H9 (cell line): ENCODE results near the gene NUFIP2. TPM values are rescaled to one million over a fixed set of nuclear protein-coding genes. Genes with fewer than 3 reads are reported as not detected.

ENCODE experiments used
- DNase-seq: peaks from one replicate; pipeline ENCODE4 v3.0.0-alpha.2; 2017
- H2AFZ ChIP-seq: one replicate; pipeline ENCODE4 v1.6.1; 2013; ENCODE audit warnings: mild to moderate bottlenecking, low read length, control low read depth, moderate library complexity
- H2AK5ac ChIP-seq: 2 replicates; pipeline ENCODE4 v1.6.1; 2013; ENCODE audit warnings: low read length, control low read depth, mixed read lengths; ENCODE audit not compliant: insufficient read length
- H2BK120ac ChIP-seq: one replicate; pipeline ENCODE4 v1.6.1; 2013; ENCODE audit warnings: low read depth, mild to moderate bottlenecking, low read length, control low read depth, inconsistent platforms; ENCODE audit not compliant: poor library complexity, severe bottlenecking
- H2BK12ac ChIP-seq: 2 replicates; pipeline ENCODE4 v1.6.1; 2013; ENCODE audit warnings: low read length, control low read depth, mixed read lengths, low read depth; ENCODE audit not compliant: insufficient read length
- H2BK15ac ChIP-seq: 2 replicates; pipeline ENCODE4 v1.6.1; 2013; ENCODE audit warnings: low read depth, low read length, control low read depth
- H2BK20ac ChIP-seq: one replicate; pipeline ENCODE4 v1.6.1; 2013; ENCODE audit warnings: low read depth, mild to moderate bottlenecking, low read length, control low read depth, inconsistent platforms; ENCODE audit not compliant: poor library complexity, severe bottlenecking
- H2BK5ac ChIP-seq: 2 replicates; pipeline ENCODE4 v1.6.1; 2013; ENCODE audit warnings: low read length, control low read depth, mixed read lengths; ENCODE audit not compliant: insufficient read length
- H3K14ac ChIP-seq: 2 replicates; pipeline ENCODE4 v1.6.1; 2013; ENCODE audit warnings: low read length, control low read depth; ENCODE audit not compliant: insufficient read depth
- H3K18ac ChIP-seq: 2 replicates; pipeline ENCODE4 v1.6.1; 2013; ENCODE audit warnings: low read depth, mild to moderate bottlenecking, mixed read lengths, low read length, control low read depth; ENCODE audit not compliant: insufficient read length
- H3K23ac ChIP-seq: 2 replicates; pipeline ENCODE4 v1.6.1; 2013; ENCODE audit warnings: low read length, control low read depth, mixed read lengths, low read depth; ENCODE audit not compliant: insufficient read length
- H3K23me2 ChIP-seq: 2 replicates; pipeline ENCODE4 v1.6.1; 2013; ENCODE audit warnings: low read depth, mild to moderate bottlenecking, mixed read lengths, low read length, control low read depth; ENCODE audit not compliant: insufficient read length, poor library complexity, severe bottlenecking
- H3K27ac ChIP-seq: 2 replicates; pipeline ENCODE4 v1.5.1; 2013; ENCODE audit warnings: low read length, control low read depth, mixed read lengths, low read depth; ENCODE audit not compliant: insufficient read length
- H3K27me3 ChIP-seq: 2 replicates; pipeline ENCODE4 v1.6.1; 2013; ENCODE audit warnings: low read length, control low read depth, inconsistent platforms; ENCODE audit not compliant: insufficient read depth
- H3K4ac ChIP-seq: 2 replicates; pipeline ENCODE4 v1.6.1; 2013; ENCODE audit warnings: low read depth, mild to moderate bottlenecking, control low read depth, inconsistent platforms, low read length, moderate library complexity
- H3K4me1 ChIP-seq: 2 replicates; pipeline ENCODE4 v1.6.1; 2013; ENCODE audit warnings: low read length, control low read depth, inconsistent platforms; ENCODE audit not compliant: insufficient read depth
- H3K4me2 ChIP-seq: 2 replicates; pipeline ENCODE4 v1.6.1; 2013; ENCODE audit warnings: low read length, control low read depth, mixed read lengths; ENCODE audit not compliant: insufficient read length, insufficient read depth
- H3K56ac ChIP-seq: 2 replicates; pipeline ENCODE4 v1.6.1; 2013; ENCODE audit warnings: low read depth, mild to moderate bottlenecking, mixed read lengths, low read length, control low read depth; ENCODE audit not compliant: insufficient read length
- H3K79me1 ChIP-seq: 2 replicates; pipeline ENCODE4 v1.6.1; 2013; ENCODE audit warnings: low read depth, mild to moderate bottlenecking, moderate library complexity, low read length, control low read depth, inconsistent platforms; ENCODE audit not compliant: insufficient read depth, poor library complexity, severe bottlenecking
- H3K79me2 ChIP-seq: 2 replicates; pipeline ENCODE4 v1.6.1; 2013; ENCODE audit warnings: low read length, control low read depth, inconsistent platforms; ENCODE audit not compliant: insufficient read depth
- H3K9ac ChIP-seq: 2 replicates; pipeline ENCODE4 v1.6.1; 2013; ENCODE audit warnings: low read length, control low read depth, mixed read lengths; ENCODE audit not compliant: insufficient read length; ENCODE audit errors: extremely low read depth
- H3K9me3 ChIP-seq: one replicate; pipeline ENCODE4 v1.6.1; 2013; ENCODE audit warnings: low read depth, low read length, inconsistent platforms; ENCODE audit not compliant: control insufficient read depth
- H3T11ph ChIP-seq: one replicate; pipeline ENCODE4 v1.6.1; 2013; ENCODE audit warnings: mild to moderate bottlenecking, low read length, control low read depth, inconsistent platforms
- H4K20me1 ChIP-seq: one replicate; pipeline ENCODE4 v1.6.1; 2013; ENCODE audit not compliant: control insufficient read depth, insufficient read length, insufficient read depth
- H4K5ac ChIP-seq: 2 replicates; pipeline ENCODE4 v1.6.1; 2013; ENCODE audit warnings: low read depth, mild to moderate bottlenecking, mixed read lengths, low read length, control low read depth; ENCODE audit not compliant: insufficient read length
- H4K8ac ChIP-seq: replicated peaks from 2 replicates; pipeline ENCODE4 v1.6.1; 2013; ENCODE audit warnings: low read length, control low read depth, mixed read lengths, low read depth; ENCODE audit not compliant: insufficient read length
- H4K91ac ChIP-seq: 2 replicates; pipeline ENCODE4 v1.6.1; 2013; ENCODE audit warnings: low read depth, mild to moderate bottlenecking, moderate library complexity, mixed read lengths, low read length, control low read depth; ENCODE audit not compliant: insufficient read length
- H3K27ac Mint-ChIP-seq, 3 experiments: 2 replicates in 2 of 3; 3 replicates in 1 of 3; pipeline ENCODE4 v1.8.0; 2020 to 2021; ENCODE audit warnings: mixed read lengths in 3 of 3, mild to moderate bottlenecking in 1 of 3, moderate library complexity in 1 of 3
- H3K27me3 Mint-ChIP-seq: 2 replicates; pipeline ENCODE4 v1.8.0; 2021; ENCODE audit warnings: low read depth, mild to moderate bottlenecking, moderate library complexity, mixed read lengths
- H3K36me3 Mint-ChIP-seq, 3 experiments: 2 replicates in 2 of 3; 3 replicates in 1 of 3; pipeline ENCODE4 v1.8.0; 2020 to 2021; ENCODE audit warnings: low read depth in 3 of 3, mixed read lengths in 3 of 3; ENCODE audit not compliant: insufficient read depth in 1 of 3
- H3K4me1 Mint-ChIP-seq, 2 experiments: 2 replicates each; pipeline ENCODE4 v1.8.0; 2020; ENCODE audit warnings: mixed read lengths in 2 of 2
- H3K4me3 Mint-ChIP-seq, 2 experiments: 2 replicates in 1 of 2; 3 replicates in 1 of 2; pipeline ENCODE4 v1.8.0; 2020 to 2021; ENCODE audit warnings: mild to moderate bottlenecking in 2 of 2, mixed read lengths in 2 of 2, moderate library complexity in 1 of 2
- H3K9me3 Mint-ChIP-seq, 2 experiments: 2 replicates in 1 of 2; 3 replicates in 1 of 2; pipeline ENCODE4 v1.8.0; 2020; ENCODE audit warnings: mild to moderate bottlenecking in 2 of 2, mixed read lengths in 2 of 2, moderate library complexity in 1 of 2
- CTCF ChIP-seq: fragments of 200-600 bp; sonication (generic); conservative IDR thresholded peaks from 3 replicates; pipeline ENCODE4 v1.8.0; 2021; ENCODE audit warnings: antibody characterized with exemption, mild to moderate bottlenecking
- WGBS: extraction: QIAGEN DNeasy Blood & Tissue Kit; methylation state at CpG from one replicate; pipeline ENCODE4 v1.1.7; 2013; ENCODE audit warnings: missing lambda C conversion rate, low lambda C conversion rate, mixed read lengths; ENCODE audit not compliant: insufficient read length; ENCODE audit errors: extremely low coverage; 5-methylcytosine and 5-hydroxymethylcytosine counted together
- total RNA-seq: library from RNA; stranded (reverse); gene quantifications from 2 replicates; pipeline ENCODE4 v1.2.1, GENCODE V29; 2021

Gene NUFIP2
- total RNA-seq, 1 experiment from 2014 or later: 97.9 TPM

- H2BK20ac ChIP-seq: no peak overlapping the region
- H3K9me3 ChIP-seq: no peaks in the 10 kb centered on the region
- H3K4me2 ChIP-seq: no peak overlapping the region
- no peak overlapping the region for H3T11ph ChIP-seq
- peaks cover 27 to 29% of the 10 kb centered on the region in 2 experiments for H3K4me1 Mint-ChIP-seq
- no peaks in the 10 kb centered on the region for H4K20me1 ChIP-seq
- H3K27ac Mint-ChIP-seq: peak overlapping the region; percentile 3 to 62 (median 55); a peak in 1 of 7 replicates
- H3K9me3 Mint-ChIP-seq: peaks cover 0 to 4% of the 10 kb centered on the region in 2 experiments; a peak in 2 of 5 replicates
- no CpG with 5 or more reads among the region's 8 CpGs for WGBS
- no peak overlapping the region for H2AK5ac ChIP-seq
- H3K4me1 ChIP-seq: peaks cover 8% of the 10 kb centered on the region; the same call in 1 of the 2 replicates
- H3K4me3 Mint-ChIP-seq: no peak overlapping the region; a peak in 1 of 5 replicates
- H4K5ac ChIP-seq: no peak overlapping the region
- no peak overlapping the region for H2BK12ac ChIP-seq
- no peak for TF ChIP-seq CTCF
- H3K79me2 ChIP-seq: no peaks in the 10 kb centered on the region
- no peak overlapping the region for H3K9ac ChIP-seq
- no peak overlapping the region for H4K8ac ChIP-seq
- no peak overlapping the region for H3K4ac ChIP-seq
- H3K27me3 ChIP-seq: no peaks in the 10 kb centered on the region
- H3K36me3 Mint-ChIP-seq: no peaks in the 10 kb centered on the region
- H2BK120ac ChIP-seq: no peak overlapping the region
- no peak overlapping the region for H3K18ac ChIP-seq
- H3K56ac ChIP-seq: no peak overlapping the region
- H3K79me1 ChIP-seq: no peaks in the 10 kb centered on the region
- H3K23ac ChIP-seq: no peak overlapping the region
- H2BK5ac ChIP-seq: no peak overlapping the region
- no peaks in the 10 kb centered on the region for H3K23me2 ChIP-seq
- H3K14ac ChIP-seq: no peak overlapping the region
- no peak overlapping the region for H3K27ac ChIP-seq
- no peak overlapping the region for H2BK15ac ChIP-seq
- no peak overlapping the region for H4K91ac ChIP-seq
- no peaks in the 10 kb centered on the region for H3K27me3 Mint-ChIP-seq
- DNase-seq: no peak
- no peak overlapping the region for H2AFZ ChIP-seq
Observed at GRCh38 chr17:29238133-29238850, 55.7 kb downstream of the NUFIP2 start.
